Neural progenitor cell (in vitro differentiated cells): Measurements from ENCODE around the gene WDR20.

Source experiments
- CTCF ChIP-seq: fragments of 200-600 bp; sonication (generic); IDR thresholded peaks from 2 replicates; pipeline ENCODE4 v1.5.1; 2017; ENCODE audit warnings: antibody characterized with exemption, mild to moderate bottlenecking
- EZH2 ChIP-seq: fragments of 200-600 bp; sonication (generic); IDR thresholded peaks from 2 replicates; pipeline ENCODE4 v1.6.1; 2017; ENCODE audit warnings: antibody characterized with exemption, mild to moderate bottlenecking, moderate library complexity
- EZH2phosphoT487 ChIP-seq: fragments of 200-600 bp; sonication (generic); IDR thresholded peaks from 2 replicates; pipeline ENCODE4 v1.6.1; 2017; ENCODE audit warnings: antibody characterized with exemption

GRCh38 chr14:102194856-102195255 is 55.2 kb downstream of the WDR20 start:
- TF ChIP-seq CTCF (no peak), EZH2phosphoT487 (no peak), EZH2 (no peak)
